ENCODE results near the gene ZNHIT3. TPM values are rescaled to one million over a fixed set of nuclear protein-coding genes. Genes with fewer than 3 reads are reported as not detected.

The ZNHIT3 gene
- total and polyA plus RNA-seq, 2 of the 13 experiments (the other 11 are each of a cell fraction or from before 2014, with no cell fraction given) = 66.6 to 77.4 TPM

DNA sequence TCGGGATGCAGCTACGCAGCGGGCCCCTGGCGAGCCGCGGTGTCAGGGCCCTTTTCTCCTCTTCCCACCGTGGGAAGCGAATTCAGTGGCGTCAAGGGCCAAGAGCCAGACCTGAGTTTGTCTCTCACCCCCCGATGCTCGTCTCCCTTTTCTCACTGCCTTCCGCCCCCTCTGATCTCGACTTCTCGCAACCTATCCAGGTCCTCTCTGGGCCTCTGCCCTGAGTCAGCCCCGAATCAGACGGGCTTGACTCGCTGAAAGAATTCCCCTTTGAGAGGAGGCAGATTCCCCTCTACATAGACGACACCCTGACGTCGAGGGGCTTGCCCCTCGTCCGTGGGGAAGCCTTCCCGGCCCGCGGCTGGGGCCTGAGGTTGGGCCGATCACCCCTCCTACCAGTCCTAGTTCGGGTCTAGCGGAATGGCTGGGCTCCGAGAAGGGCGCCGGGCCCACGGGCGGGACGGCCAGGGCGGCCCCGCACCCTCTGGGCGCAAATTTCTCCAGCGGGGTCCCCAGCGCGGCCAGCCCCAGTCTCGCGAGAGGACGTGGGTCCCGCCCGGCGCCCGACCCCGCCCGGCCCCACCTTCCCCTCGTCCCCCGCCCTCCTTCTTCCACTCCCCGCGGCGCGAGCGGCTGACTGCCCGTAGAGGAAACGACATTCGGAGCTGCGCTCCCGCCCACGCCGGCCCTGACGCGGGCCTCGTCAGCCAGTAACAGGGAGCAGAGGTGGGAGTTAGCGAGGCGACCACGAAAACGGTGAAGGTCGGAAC lies 58.0 kb downstream of the ZNHIT3 start, which contains the start of gene GGNBP2 (continued):
- TF ChIP-seq, protein P1, sequence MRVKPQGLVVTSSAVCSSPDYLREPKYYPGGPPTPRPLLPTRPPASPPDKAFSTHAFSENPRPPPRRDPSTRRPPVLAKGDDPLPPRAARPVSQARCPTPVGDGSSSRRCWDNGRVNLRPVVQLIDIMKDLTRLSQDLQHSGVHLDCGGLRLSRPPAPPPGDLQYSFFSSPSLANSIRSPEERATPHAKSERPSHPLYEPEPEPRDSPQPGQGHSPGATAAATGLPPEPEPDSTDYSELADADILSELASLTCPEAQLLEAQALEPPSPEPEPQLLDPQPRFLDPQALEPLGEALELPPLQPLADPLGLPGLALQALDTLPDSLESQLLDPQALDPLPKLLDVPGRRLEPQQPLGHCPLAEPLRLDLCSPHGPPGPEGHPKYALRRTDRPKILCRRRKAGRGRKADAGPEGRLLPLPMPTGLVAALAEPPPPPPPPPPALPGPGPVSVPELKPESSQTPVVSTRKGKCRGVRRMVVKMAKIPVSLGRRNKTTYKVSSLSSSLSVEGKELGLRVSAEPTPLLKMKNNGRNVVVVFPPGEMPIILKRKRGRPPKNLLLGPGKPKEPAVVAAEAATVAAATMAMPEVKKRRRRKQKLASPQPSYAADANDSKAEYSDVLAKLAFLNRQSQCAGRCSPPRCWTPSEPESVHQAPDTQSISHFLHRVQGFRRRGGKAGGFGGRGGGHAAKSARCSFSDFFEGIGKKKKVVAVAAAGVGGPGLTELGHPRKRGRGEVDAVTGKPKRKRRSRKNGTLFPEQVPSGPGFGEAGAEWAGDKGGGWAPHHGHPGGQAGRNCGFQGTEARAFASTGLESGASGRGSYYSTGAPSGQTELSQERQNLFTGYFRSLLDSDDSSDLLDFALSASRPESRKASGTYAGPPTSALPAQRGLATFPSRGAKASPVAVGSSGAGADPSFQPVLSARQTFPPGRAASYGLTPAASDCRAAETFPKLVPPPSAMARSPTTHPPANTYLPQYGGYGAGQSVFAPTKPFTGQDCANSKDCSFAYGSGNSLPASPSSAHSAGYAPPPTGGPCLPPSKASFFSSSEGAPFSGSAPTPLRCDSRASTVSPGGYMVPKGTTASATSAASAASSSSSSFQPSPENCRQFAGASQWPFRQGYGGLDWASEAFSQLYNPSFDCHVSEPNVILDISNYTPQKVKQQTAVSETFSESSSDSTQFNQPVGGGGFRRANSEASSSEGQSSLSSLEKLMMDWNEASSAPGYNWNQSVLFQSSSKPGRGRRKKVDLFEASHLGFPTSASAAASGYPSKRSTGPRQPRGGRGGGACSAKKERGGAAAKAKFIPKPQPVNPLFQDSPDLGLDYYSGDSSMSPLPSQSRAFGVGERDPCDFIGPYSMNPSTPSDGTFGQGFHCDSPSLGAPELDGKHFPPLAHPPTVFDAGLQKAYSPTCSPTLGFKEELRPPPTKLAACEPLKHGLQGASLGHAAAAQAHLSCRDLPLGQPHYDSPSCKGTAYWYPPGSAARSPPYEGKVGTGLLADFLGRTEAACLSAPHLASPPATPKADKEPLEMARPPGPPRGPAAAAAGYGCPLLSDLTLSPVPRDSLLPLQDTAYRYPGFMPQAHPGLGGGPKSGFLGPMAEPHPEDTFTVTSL (CRISPR knock-in tag; IDR thresholded peaks at IDR 0.05; ENCODE audit: borderline replicate concordance) = no peak
- TF ChIP-seq PLRG1 (conservative IDR thresholded peaks at IDR 0.05) (no peak), WIZ (CRISPR knock-in tag; IDR thresholded peaks at IDR 0.05) (no peak), ZNF775 (CRISPR knock-in tag; IDR thresholded peaks at IDR 0.05; ENCODE audit: borderline replicate concordance) (no peak), IKZF4 (CRISPR knock-in tag; IDR thresholded peaks at IDR 0.05; ENCODE audit: borderline replicate concordance, low read depth, not compliant biosample characterization) (peak; percentile 5), AGO1 (IDR thresholded peaks at IDR 0.05; ENCODE audit: low read depth, low read length, poor library complexity, severe bottlenecking) (peak; percentile 43), ATAD3A (CRISPR knock-in tag; IDR thresholded peaks at IDR 0.05) (no peak), SYNCRIP (IDR thresholded peaks at IDR 0.05; ENCODE audit: insufficient read depth, low read depth, low read length) (no peak), ZNF430 (CRISPR knock-in tag; IDR thresholded peaks at IDR 0.05) (peak; percentile 53; the same call in 1 of the 2 replicates), RFX5 (IDR thresholded peaks at IDR 0.05; ENCODE audit: low read depth, low read length) (no peak), TCF12 (IDR thresholded peaks at IDR 0.05) (no peak), TCF12 (CRISPR knock-in tag; IDR thresholded peaks at IDR 0.05) (no peak), PRMT3 (CRISPR knock-in tag; IDR thresholded peaks at IDR 0.05; ENCODE audit: borderline replicate concordance, low read depth) (no peak), PHF21A (CRISPR knock-in tag; IDR thresholded peaks at IDR 0.05) (peak; percentile 61), ZNF468 (CRISPR knock-in tag; IDR thresholded peaks at IDR 0.05) (no peak), SMAD9 (CRISPR knock-in tag; IDR thresholded peaks at IDR 0.05) (0 out of 2 replicates have a peak, but pooled peaks have one; percentile 45), PRPF4 (IDR thresholded peaks at IDR 0.05; ENCODE audit: low read depth, low read length, poor library complexity, severe bottlenecking) (no peak), ZNF766 (CRISPR knock-in tag; IDR thresholded peaks at IDR 0.05; ENCODE audit: borderline replicate concordance) (no peak)
- TF ChIP-seq, protein P2, sequence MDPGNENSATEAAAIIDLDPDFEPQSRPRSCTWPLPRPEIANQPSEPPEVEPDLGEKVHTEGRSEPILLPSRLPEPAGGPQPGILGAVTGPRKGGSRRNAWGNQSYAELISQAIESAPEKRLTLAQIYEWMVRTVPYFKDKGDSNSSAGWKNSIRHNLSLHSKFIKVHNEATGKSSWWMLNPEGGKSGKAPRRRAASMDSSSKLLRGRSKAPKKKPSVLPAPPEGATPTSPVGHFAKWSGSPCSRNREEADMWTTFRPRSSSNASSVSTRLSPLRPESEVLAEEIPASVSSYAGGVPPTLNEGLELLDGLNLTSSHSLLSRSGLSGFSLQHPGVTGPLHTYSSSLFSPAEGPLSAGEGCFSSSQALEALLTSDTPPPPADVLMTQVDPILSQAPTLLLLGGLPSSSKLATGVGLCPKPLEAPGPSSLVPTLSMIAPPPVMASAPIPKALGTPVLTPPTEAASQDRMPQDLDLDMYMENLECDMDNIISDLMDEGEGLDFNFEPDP (CRISPR knock-in tag; conservative IDR thresholded peaks at IDR 0.05) = no peak
- TF ChIP-seq, protein P3, sequence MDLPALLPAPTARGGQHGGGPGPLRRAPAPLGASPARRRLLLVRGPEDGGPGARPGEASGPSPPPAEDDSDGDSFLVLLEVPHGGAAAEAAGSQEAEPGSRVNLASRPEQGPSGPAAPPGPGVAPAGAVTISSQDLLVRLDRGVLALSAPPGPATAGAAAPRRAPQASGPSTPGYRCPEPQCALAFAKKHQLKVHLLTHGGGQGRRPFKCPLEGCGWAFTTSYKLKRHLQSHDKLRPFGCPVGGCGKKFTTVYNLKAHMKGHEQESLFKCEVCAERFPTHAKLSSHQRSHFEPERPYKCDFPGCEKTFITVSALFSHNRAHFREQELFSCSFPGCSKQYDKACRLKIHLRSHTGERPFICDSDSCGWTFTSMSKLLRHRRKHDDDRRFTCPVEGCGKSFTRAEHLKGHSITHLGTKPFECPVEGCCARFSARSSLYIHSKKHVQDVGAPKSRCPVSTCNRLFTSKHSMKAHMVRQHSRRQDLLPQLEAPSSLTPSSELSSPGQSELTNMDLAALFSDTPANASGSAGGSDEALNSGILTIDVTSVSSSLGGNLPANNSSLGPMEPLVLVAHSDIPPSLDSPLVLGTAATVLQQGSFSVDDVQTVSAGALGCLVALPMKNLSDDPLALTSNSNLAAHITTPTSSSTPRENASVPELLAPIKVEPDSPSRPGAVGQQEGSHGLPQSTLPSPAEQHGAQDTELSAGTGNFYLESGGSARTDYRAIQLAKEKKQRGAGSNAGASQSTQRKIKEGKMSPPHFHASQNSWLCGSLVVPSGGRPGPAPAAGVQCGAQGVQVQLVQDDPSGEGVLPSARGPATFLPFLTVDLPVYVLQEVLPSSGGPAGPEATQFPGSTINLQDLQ (CRISPR knock-in tag; IDR thresholded peaks at IDR 0.05) = no peak
